ENCODE results near the gene COMMD4.

DNA sequence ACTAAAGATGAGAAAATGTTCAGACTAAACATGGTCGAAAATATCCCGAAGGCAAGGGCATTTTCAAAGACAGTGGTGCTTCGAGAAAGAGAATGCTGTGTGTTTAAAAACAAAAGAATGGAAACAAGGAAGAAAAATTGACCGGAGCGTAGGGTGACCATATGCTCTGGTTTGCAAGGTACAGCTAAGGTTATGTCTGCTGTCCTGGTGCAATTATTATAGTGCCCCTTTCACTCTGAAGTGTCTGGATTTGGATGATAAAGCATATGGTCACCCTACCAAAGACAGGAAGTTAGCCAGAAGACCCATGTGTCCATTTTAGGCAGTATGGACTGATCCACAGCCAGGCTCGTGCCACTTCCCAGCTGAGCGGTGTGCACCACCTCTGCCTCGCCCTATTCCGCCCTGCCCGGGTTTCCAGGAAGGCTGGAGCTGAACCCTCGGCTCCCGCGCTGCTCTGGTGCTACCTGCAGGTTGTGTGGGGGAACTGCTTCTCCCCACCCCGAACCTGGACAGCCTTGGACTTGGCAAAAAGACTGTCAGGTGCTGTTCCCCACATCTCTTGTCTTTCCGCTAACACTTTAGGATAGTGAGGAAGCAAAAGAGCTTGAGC, 28.0 kb upstream of the COMMD4 start:
- TF ChIP-seq POLR2AphosphoS5 (IDR thresholded peaks at IDR 0.05; ENCODE audit: borderline replicate concordance, low read depth, low read length) (no peak), EZH2 (IDR thresholded peaks at IDR 0.05) (no peak), FOXP2 (optimal IDR thresholded peaks at IDR 0.05; ENCODE audit: control extremely low read depth, extremely low read length, insufficient read depth) (no peak)

Measured in SK-N-MC (cell line).